HepG2 (cell line): ENCODE measurements around the gene ZFYVE26. TPM values are rescaled to one million over a fixed set of nuclear protein-coding genes. Genes with fewer than 3 reads are reported as not detected.

ENCODE experiments used
- FOXC1 ChIP-seq: sonication (generic); formaldehyde crosslinking; IDR thresholded peaks from 2 replicates; pipeline ENCODE4 v1.8.0; 2022; ENCODE audit warnings: mild to moderate bottlenecking, missing genetic modification reagents, borderline replicate concordance
- FOXO4 ChIP-seq: sonication (generic); formaldehyde crosslinking; conservative IDR thresholded peaks from 2 replicates; pipeline ENCODE4 v1.8.1; 2023; ENCODE audit warnings: missing genetic modification reagents
- GATAD1 ChIP-seq: IDR thresholded peaks from 2 replicates; pipeline ENCODE4 v1.6.1; 2016; ENCODE audit warnings: missing genetic modification reagents, missing compliant biosample characterization
- HDAC1 ChIP-seq: sonication (generic); formaldehyde crosslinking; IDR thresholded peaks from 2 replicates; pipeline ENCODE4 v1.5.1; 2020; ENCODE audit warnings: mild to moderate bottlenecking, missing genetic modification reagents
- MAF1 ChIP-seq: sonication (generic); formaldehyde crosslinking; IDR thresholded peaks from 2 replicates; pipeline ENCODE4 v1.5.0; 2020; ENCODE audit warnings: missing genetic modification reagents, borderline replicate concordance
- MAFF ChIP-seq: IDR thresholded peaks from 2 replicates; pipeline ENCODE4 v1.6.1; 2011; ENCODE audit warnings: low read depth, low read length, improper control_type of control experiment
- MAZ ChIP-seq, 2 experiments: sonication (generic) in 1 of 2; formaldehyde crosslinking in 1 of 2; IDR thresholded peaks; 2 replicates each; pipeline versions ENCODE4 v1.5.0 to v1.6.1; 2012 to 2020; ENCODE audit warnings: low read depth in 2 of 2, mild to moderate bottlenecking in 2 of 2, borderline replicate concordance in 1 of 2, improper control_type of control experiment in 1 of 2, low read length in 1 of 2, missing genetic modification reagents in 1 of 2, moderate library complexity in 1 of 2
- MEF2D ChIP-seq: sonication (generic); formaldehyde crosslinking; IDR thresholded peaks from 2 replicates; pipeline ENCODE4 v1.5.1; 2020; ENCODE audit warnings: mild to moderate bottlenecking, missing genetic modification reagents
- MLX ChIP-seq: IDR thresholded peaks from 2 replicates; pipeline ENCODE4 v1.6.1; 2016
- MNT ChIP-seq: fragments of 450-650 bp; IDR thresholded peaks from 2 replicates; pipeline ENCODE4 v1.6.1; 2016
- MZF1 ChIP-seq: sonication (generic); formaldehyde crosslinking; IDR thresholded peaks from 2 replicates; pipeline ENCODE4 v1.8.1; 2023; ENCODE audit warnings: mild to moderate bottlenecking, missing genetic modification reagents, borderline replicate concordance
- NFYC ChIP-seq: IDR thresholded peaks from 2 replicates; pipeline ENCODE4 v1.6.1; 2016; ENCODE audit warnings: missing genetic modification reagents, missing compliant biosample characterization
- PHF21A ChIP-seq: sonication (generic); formaldehyde crosslinking; IDR thresholded peaks from 2 replicates; pipeline ENCODE4 v1.5.0; 2020; ENCODE audit warnings: mild to moderate bottlenecking, missing genetic modification reagents
- RBFOX2 ChIP-seq: fragments of 200-400 bp; formaldehyde crosslinking; IDR thresholded peaks from 2 replicates; pipeline ENCODE4 v1.6.1; 2017; ENCODE audit warnings: low read depth, mild to moderate bottlenecking, low read length
- SALL2 ChIP-seq: sonication (generic); formaldehyde crosslinking; IDR thresholded peaks from 2 replicates; pipeline ENCODE4 v1.8.1; 2023; ENCODE audit warnings: mild to moderate bottlenecking, missing genetic modification reagents, inconsistent platforms
- SIX4 ChIP-seq: sonication (generic); formaldehyde crosslinking; IDR thresholded peaks from 2 replicates; pipeline ENCODE4 v1.4.0; 2020; ENCODE audit warnings: missing genetic modification reagents
- SNAPC2 ChIP-seq: sonication (generic); formaldehyde crosslinking; IDR thresholded peaks from 2 replicates; pipeline ENCODE4 v1.8.1; 2022; ENCODE audit warnings: mild to moderate bottlenecking, missing genetic modification reagents
- SOX5 ChIP-seq: IDR thresholded peaks from 2 replicates; pipeline ENCODE4 v1.6.1; 2016; ENCODE audit warnings: borderline replicate concordance
- TP53 ChIP-seq: sonication (generic); formaldehyde crosslinking; conservative IDR thresholded peaks from 2 replicates; pipeline ENCODE4 v1.4.0; 2020; ENCODE audit warnings: missing genetic modification reagents
- ZBTB20 ChIP-seq: sonication (generic); formaldehyde crosslinking; IDR thresholded peaks from 2 replicates; pipeline ENCODE4 v1.8.1; 2023; ENCODE audit warnings: missing genetic modification reagents, low read depth, mild to moderate bottlenecking, borderline replicate concordance
- ZBTB26 ChIP-seq: IDR thresholded peaks from 2 replicates; pipeline ENCODE4 v1.6.1; 2016; ENCODE audit warnings: missing compliant biosample characterization, missing genetic modification reagents, borderline replicate concordance
- ZNF143 ChIP-seq: sonication (generic); formaldehyde crosslinking; IDR thresholded peaks from 2 replicates; pipeline ENCODE4 v1.4.0; 2020; ENCODE audit warnings: missing genetic modification reagents
- ZNF501 ChIP-seq: sonication (generic); formaldehyde crosslinking; IDR thresholded peaks from 2 replicates; pipeline ENCODE4 v1.5.1; 2020; ENCODE audit warnings: mild to moderate bottlenecking, moderate library complexity, missing genetic modification reagents
- ZNF614 ChIP-seq: IDR thresholded peaks from 2 replicates; pipeline ENCODE4 v1.6.1; 2018; ENCODE audit warnings: missing biosample characterization, missing genetic modification reagents, inconsistent platforms, borderline replicate concordance
- ZNF781 ChIP-seq: sonication (generic); formaldehyde crosslinking; IDR thresholded peaks from 2 replicates; pipeline ENCODE4 v1.5.1; 2020; ENCODE audit warnings: borderline replicate concordance, mild to moderate bottlenecking, missing genetic modification reagents; ENCODE audit errors: not compliant biosample characterization
- polyA plus RNA-seq, 8 experiments: library from polyadenylated mRNA; depleted of rRNA in 3 of 8; stranded (reverse) in 7 of 8; unstranded in 1 of 8; fragments of >200 nt; fragmentation: Illumina TruSeq in 4 of 8; extraction: Trizol in 4 of 8; gene quantifications; 2 replicates each; pipeline versions ENCODE4 v1.2.1 to v1.2.3, GENCODE V29; 2011 to 2016; ENCODE audit warnings: low read depth in 4 of 8, missing spikeins in 1 of 8, mixed read lengths in 1 of 8; ENCODE audit not compliant: insufficient read depth in 1 of 8
- total RNA-seq, 5 experiments: library from RNA; depleted of rRNA; stranded (reverse); fragments of >200 nt; fragmentation: Illumina TruSeq; extraction: Trizol; gene quantifications; 2 replicates each; pipeline ENCODE4 v1.2.3, GENCODE V29; 2016; ENCODE audit warnings: low read depth in 1 of 5

ZFYVE26 gene
- total and polyA plus RNA-seq, 2 of the 13 experiments (the other 11 are each of a cell fraction or from before 2014, with no cell fraction given): 13.6 to 16.4 TPM

GRCh38 chr14:67816326-67817002 is at the start of gene ZFYVE26 (continued):
- no peak for TF ChIP-seq MZF1 (CRISPR knock-in tag)
- 0 out of 2 replicates have a peak, but pooled peaks have one; percentile 24 for TF ChIP-seq SALL2 (CRISPR knock-in tag)
- TF ChIP-seq GATAD1: peak; percentile 99
- peak; percentile 65 for TF ChIP-seq MNT
- TF ChIP-seq ZBTB26 (CRISPR knock-in tag): peak; percentile 60
- TF ChIP-seq MAF1 (CRISPR knock-in tag): 0 out of 2 replicates have a peak, but pooled peaks have one; percentile 25
- TF ChIP-seq ZBTB20: peak; percentile 64; the same call in 1 of the 2 replicates
- TF ChIP-seq HDAC1 (CRISPR knock-in tag): peak; percentile 95
- no peak for TF ChIP-seq FOXO4 (CRISPR knock-in tag)
- TF ChIP-seq PHF21A (CRISPR knock-in tag): 0 out of 2 replicates have a peak, but pooled peaks have one; percentile 42
- peak; percentile 91 for TF ChIP-seq MEF2D (CRISPR knock-in tag)
- TF ChIP-seq FOXC1 (CRISPR knock-in tag): no peak
- peak; percentile 42; the same call in 1 of the 2 replicates for TF ChIP-seq MLX (CRISPR knock-in tag)
- peak; percentile 48; the same call in 1 of the 2 replicates for TF ChIP-seq ZNF501 (CRISPR knock-in tag)
- peak; percentile 62 for TF ChIP-seq ZNF143 (CRISPR knock-in tag)
- TF ChIP-seq SNAPC2 (CRISPR knock-in tag): peak; percentile 49; the same call in 1 of the 2 replicates
- TF ChIP-seq TP53 (CRISPR knock-in tag): no peak
- TF ChIP-seq ZNF614 (CRISPR knock-in tag): 0 out of 2 replicates have a peak, but pooled peaks have one; percentile 32
- TF ChIP-seq NFYC: peak; percentile 82
- TF ChIP-seq SOX5 (CRISPR knock-in tag): peak; percentile 26; the same call in 1 of the 2 replicates
- 0 out of 2 replicates have a peak, but pooled peaks have one; percentile 13 for TF ChIP-seq SIX4 (CRISPR knock-in tag)
- no peak for TF ChIP-seq MAFF
- TF ChIP-seq ZNF781 (CRISPR knock-in tag): peak; percentile 64
- peak; percentile 54; the same call in 1 of the 2 replicates for TF ChIP-seq MAZ (IDR thresholded peaks at IDR 0.05; ENCODE audit: borderline replicate concordance, low read depth, low read length)
- TF ChIP-seq MAZ (CRISPR knock-in tag; IDR thresholded peaks at IDR 0.05; ENCODE audit: low read depth): peak; percentile 39; the same call in 1 of the 2 replicates
- peak; percentile 41; the same call in 1 of the 2 replicates for TF ChIP-seq RBFOX2
